ENCODE measurements around the gene UGDH. TPM values are rescaled to one million over a fixed set of nuclear protein-coding genes. Genes with fewer than 3 reads are reported as not detected.
"Not testable (repeated sequence)": the region's sequence is repeated elsewhere in the genome, so short reads cannot be mapped to it uniquely, and the experiment has no call there.

UGDH gene
- total RNA-seq, 1 experiment from 2014 or later, result 50.9 TPM

GRCh38 chr4:39542611-39543012 lies 15.4 kb upstream of the UGDH start:
- DNase-seq (ENCODE audit: unreplicated experiment), result no peak
- H3K36me3 Mint-ChIP-seq (ENCODE audit: insufficient read depth, unreplicated experiment), result peaks cover 6% of the 10 kb centered on the region
- POLR2A ChIA-PET, result interaction anchor here (0.6 to 1.9 kb wide), 7 partner anchors 8 to 84 kb away, joined by 3 to 8 read pairs (median 3); partner anchors contain the start of genes LIAS, RPL9 and UGDH

GRCh38 chr4:39541987-39542610 lies 14.9 kb upstream of the UGDH start:
- no peak for TF ChIP-seq CTCF (IDR thresholded peaks at IDR 0.05; ENCODE audit: unreplicated experiment)
- peaks cover 10% of the 10 kb centered on the region for H3K27me3 Mint-ChIP-seq (ENCODE audit: insufficient read depth, unreplicated experiment)

More at GRCh38 chr4:39542611-39543012, 15.4 kb upstream of the UGDH start:
- H3K27ac Mint-ChIP-seq (ENCODE audit: low read depth, unreplicated experiment), result no peak overlapping the region
- H3K9me3 Mint-ChIP-seq (ENCODE audit: unreplicated experiment), result no peaks in the 10 kb centered on the region
- CTCF ChIA-PET, result interaction anchor here (0.5 to 1.6 kb wide), 5 partner anchors 15 to 1301 kb away, joined by 3 to 10 read pairs (median 3); no protein-coding TSS in a partner anchor
- no TSS peak for BruUV-seq (replicated peaks)
- H3K27me3 Mint-ChIP-seq (ENCODE audit: insufficient read depth, unreplicated experiment), result peaks cover 10% of the 10 kb centered on the region
- intact Hi-C loops (cut with micrococcal nuclease), result no loop called here
- H3K4me1 Mint-ChIP-seq (ENCODE audit: insufficient read depth, unreplicated experiment), result peaks cover 20% of the 10 kb centered on the region
- no peak overlapping the region for H3K4me3 Mint-ChIP-seq (ENCODE audit: unreplicated experiment)
- no peak for TF ChIP-seq CTCF (IDR thresholded peaks at IDR 0.05; ENCODE audit: unreplicated experiment)

GRCh38 chr4:39539089-39539611 lies 11.9 kb upstream of the UGDH start:
- ChIA-PET CTCF (interaction anchor here (0.6 kb wide), 3 partner anchors 71 to 429 kb away, joined by 3 to 4 read pairs (median 3); no protein-coding TSS in a partner anchor), POLR2A (interaction anchor here (1.3 kb wide), 1 partner anchor 81 kb away, joined by 4 read pairs; the partner anchor contains the start of genes LIAS and RPL9)
- no peak for DNase-seq (ENCODE audit: unreplicated experiment)
- Mint-ChIP-seq H3K36me3 (ENCODE audit: insufficient read depth, unreplicated experiment) (peaks cover 21% of the 10 kb centered on the region), H3K4me1 (ENCODE audit: insufficient read depth, unreplicated experiment) (peaks cover 20% of the 10 kb centered on the region), H3K27me3 (ENCODE audit: insufficient read depth, unreplicated experiment) (peaks cover 22% of the 10 kb centered on the region), H3K9me3 (ENCODE audit: unreplicated experiment) (no peaks in the 10 kb centered on the region), H3K4me3 (ENCODE audit: unreplicated experiment) (no peak overlapping the region), H3K27ac (ENCODE audit: low read depth, unreplicated experiment) (no peak overlapping the region)
- no peak for TF ChIP-seq CTCF (IDR thresholded peaks at IDR 0.05; ENCODE audit: unreplicated experiment)
- intact Hi-C loops (cut with micrococcal nuclease), result no loop called here
- no TSS peak for BruUV-seq (replicated peaks)

More at GRCh38 chr4:39541987-39542610, 14.9 kb upstream of the UGDH start:
- peaks cover 20% of the 10 kb centered on the region for H3K4me1 Mint-ChIP-seq (ENCODE audit: insufficient read depth, unreplicated experiment)
- H3K9me3 Mint-ChIP-seq (ENCODE audit: unreplicated experiment), result no peaks in the 10 kb centered on the region
- H3K36me3 Mint-ChIP-seq (ENCODE audit: insufficient read depth, unreplicated experiment), result peaks cover 6% of the 10 kb centered on the region
- H3K27ac Mint-ChIP-seq (ENCODE audit: low read depth, unreplicated experiment), result no peak overlapping the region
- no peak overlapping the region for H3K4me3 Mint-ChIP-seq (ENCODE audit: unreplicated experiment)
- BruUV-seq (replicated peaks), result no TSS peak
- intact Hi-C loops (cut with micrococcal nuclease), result no loop called here
- CTCF ChIA-PET, result interaction anchor here (0.5 to 1.6 kb wide), 6 partner anchors 14 to 1301 kb away, joined by 3 to 10 read pairs (median 3); no protein-coding TSS in a partner anchor
- POLR2A ChIA-PET, result interaction anchor here (0.6 to 1.9 kb wide), 11 partner anchors 9 to 156 kb away, joined by 3 to 8 read pairs (median 3); partner anchors contain the start of genes LIAS, RPL9, UBE2K and UGDH
- DNase-seq (ENCODE audit: unreplicated experiment), result no peak

GRCh38 chr4:39533541-39533940 lies 6.3 kb upstream of the UGDH start:
- POLR2A ChIA-PET, result interaction anchor here (0.6 kb wide), 1 partner anchor 337 kb away, joined by 3 read pairs; no protein-coding TSS in a partner anchor
- intact Hi-C loops (cut with micrococcal nuclease), result no loop called here
- no peak for DNase-seq (ENCODE audit: unreplicated experiment)
- Mint-ChIP-seq H3K9me3 (ENCODE audit: unreplicated experiment) (peaks cover 16% of the 10 kb centered on the region), H3K27me3 (ENCODE audit: insufficient read depth, unreplicated experiment) (peaks cover 11% of the 10 kb centered on the region), H3K4me3 (ENCODE audit: unreplicated experiment) (no peak overlapping the region), H3K27ac (ENCODE audit: low read depth, unreplicated experiment) (no peak overlapping the region), H3K36me3 (ENCODE audit: insufficient read depth, unreplicated experiment) (peaks cover 55% of the 10 kb centered on the region), H3K4me1 (ENCODE audit: insufficient read depth, unreplicated experiment) (no peaks in the 10 kb centered on the region)
- TF ChIP-seq CTCF (IDR thresholded peaks at IDR 0.05; ENCODE audit: unreplicated experiment), result no peak
- BruUV-seq (replicated peaks), result no TSS peak
- CTCF ChIA-PET, result no interaction called here

- Mint-ChIP-seq H3K27me3 (ENCODE audit: insufficient read depth, unreplicated experiment) (peaks cover 11% of the 10 kb centered on the region), H3K9me3 (ENCODE audit: unreplicated experiment) (peaks cover 16% of the 10 kb centered on the region), H3K36me3 (ENCODE audit: insufficient read depth, unreplicated experiment) (peaks cover 55% of the 10 kb centered on the region)
- H3K4me3 Mint-ChIP-seq (ENCODE audit: unreplicated experiment); H3K27ac Mint-ChIP-seq (ENCODE audit: low read depth, unreplicated experiment); intact Hi-C loops (cut with micrococcal nuclease); POLR2A ChIA-PET; BruUV-seq (replicated peaks); DNase-seq (ENCODE audit: unreplicated experiment); CTCF ChIA-PET; H3K4me1 Mint-ChIP-seq (ENCODE audit: insufficient read depth, unreplicated experiment): not testable (repeated sequence)
Measured at GRCh38 chr4:39532237-39532636, 5.0 kb upstream of the UGDH start.
